ENCODE results near the gene HSF4. TPM values are rescaled to one million over a fixed set of nuclear protein-coding genes. Genes with fewer than 3 reads are reported as not detected.

The HSF4 gene
- total RNA-seq, 1 experiment from 2014 or later: 2.2 TPM

DNA sequence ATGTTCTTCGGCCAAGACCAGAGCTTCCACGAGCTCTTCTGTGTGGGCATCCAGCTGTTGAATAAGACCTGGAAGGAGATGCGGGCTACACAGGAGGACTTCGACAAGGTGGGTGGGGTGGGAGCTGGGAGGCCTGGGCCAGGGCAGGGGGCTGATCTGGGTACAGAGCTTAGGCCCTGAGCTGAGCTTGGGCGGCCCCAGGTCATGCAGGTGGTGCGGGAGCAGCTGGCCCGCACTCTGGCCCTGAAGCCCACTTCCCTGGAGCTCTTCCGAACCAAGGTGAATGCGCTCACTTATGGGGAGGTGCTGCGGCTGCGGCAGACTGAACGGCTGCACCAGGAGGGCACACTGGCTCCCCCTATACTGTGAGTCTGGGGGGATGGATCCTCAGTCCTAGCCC, 37.9 kb downstream of the HSF4 start (continued):
- TF ChIP-seq ZNF263 (CRISPR knock-in tag; IDR thresholded peaks at IDR 0.05; ENCODE audit: low read depth): no peak
- TF ChIP-seq, protein P1, sequence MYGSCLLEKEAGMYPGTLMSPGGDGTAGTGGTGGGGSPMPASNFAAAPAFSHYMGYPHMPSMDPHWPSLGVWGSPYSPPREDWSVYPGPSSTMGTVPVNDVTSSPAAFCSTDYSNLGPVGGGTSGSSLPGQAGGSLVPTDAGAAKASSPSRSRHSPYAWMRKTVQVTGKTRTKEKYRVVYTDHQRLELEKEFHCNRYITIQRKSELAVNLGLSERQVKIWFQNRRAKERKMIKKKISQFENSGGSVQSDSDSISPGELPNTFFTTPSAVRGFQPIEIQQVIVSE (CRISPR knock-in tag; IDR thresholded peaks at IDR 0.05; ENCODE audit: borderline replicate concordance): no peak
- TF ChIP-seq, protein P2, sequence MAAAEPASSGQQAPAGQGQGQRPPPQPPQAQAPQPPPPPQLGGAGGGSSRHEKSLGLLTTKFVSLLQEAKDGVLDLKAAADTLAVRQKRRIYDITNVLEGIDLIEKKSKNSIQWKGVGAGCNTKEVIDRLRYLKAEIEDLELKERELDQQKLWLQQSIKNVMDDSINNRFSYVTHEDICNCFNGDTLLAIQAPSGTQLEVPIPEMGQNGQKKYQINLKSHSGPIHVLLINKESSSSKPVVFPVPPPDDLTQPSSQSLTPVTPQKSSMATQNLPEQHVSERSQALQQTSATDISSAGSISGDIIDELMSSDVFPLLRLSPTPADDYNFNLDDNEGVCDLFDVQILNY (CRISPR knock-in tag; IDR thresholded peaks at IDR 0.05): no peak
- TF ChIP-seq, protein P3, sequence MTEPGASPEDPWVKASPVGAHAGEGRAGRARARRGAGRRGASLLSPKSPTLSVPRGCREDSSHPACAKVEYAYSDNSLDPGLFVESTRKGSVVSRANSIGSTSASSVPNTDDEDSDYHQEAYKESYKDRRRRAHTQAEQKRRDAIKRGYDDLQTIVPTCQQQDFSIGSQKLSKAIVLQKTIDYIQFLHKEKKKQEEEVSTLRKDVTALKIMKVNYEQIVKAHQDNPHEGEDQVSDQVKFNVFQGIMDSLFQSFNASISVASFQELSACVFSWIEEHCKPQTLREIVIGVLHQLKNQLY (CRISPR knock-in tag; IDR thresholded peaks at IDR 0.05): no peak
- TF ChIP-seq, protein P4, sequence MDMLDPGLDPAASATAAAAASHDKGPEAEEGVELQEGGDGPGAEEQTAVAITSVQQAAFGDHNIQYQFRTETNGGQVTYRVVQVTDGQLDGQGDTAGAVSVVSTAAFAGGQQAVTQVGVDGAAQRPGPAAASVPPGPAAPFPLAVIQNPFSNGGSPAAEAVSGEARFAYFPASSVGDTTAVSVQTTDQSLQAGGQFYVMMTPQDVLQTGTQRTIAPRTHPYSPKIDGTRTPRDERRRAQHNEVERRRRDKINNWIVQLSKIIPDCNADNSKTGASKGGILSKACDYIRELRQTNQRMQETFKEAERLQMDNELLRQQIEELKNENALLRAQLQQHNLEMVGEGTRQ (CRISPR knock-in tag; IDR thresholded peaks at IDR 0.05): no peak
- no peak for TF ChIP-seq ELF4 (CRISPR knock-in tag; IDR thresholded peaks at IDR 0.05; ENCODE audit: low read depth)
- no peak for TF ChIP-seq IRF2 (CRISPR knock-in tag; IDR thresholded peaks at IDR 0.05; ENCODE audit: borderline replicate concordance, low read depth)
- TF ChIP-seq GTF2I (CRISPR knock-in tag; conservative IDR thresholded peaks at IDR 0.05): no peak
- TF ChIP-seq, protein P5, sequence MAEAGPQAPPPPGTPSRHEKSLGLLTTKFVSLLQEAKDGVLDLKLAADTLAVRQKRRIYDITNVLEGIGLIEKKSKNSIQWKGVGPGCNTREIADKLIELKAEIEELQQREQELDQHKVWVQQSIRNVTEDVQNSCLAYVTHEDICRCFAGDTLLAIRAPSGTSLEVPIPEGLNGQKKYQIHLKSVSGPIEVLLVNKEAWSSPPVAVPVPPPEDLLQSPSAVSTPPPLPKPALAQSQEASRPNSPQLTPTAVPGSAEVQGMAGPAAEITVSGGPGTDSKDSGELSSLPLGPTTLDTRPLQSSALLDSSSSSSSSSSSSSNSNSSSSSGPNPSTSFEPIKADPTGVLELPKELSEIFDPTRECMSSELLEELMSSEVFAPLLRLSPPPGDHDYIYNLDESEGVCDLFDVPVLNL (CRISPR knock-in tag; IDR thresholded peaks at IDR 0.05; ENCODE audit: borderline replicate concordance, low read depth): no peak
- TF ChIP-seq, protein P6, sequence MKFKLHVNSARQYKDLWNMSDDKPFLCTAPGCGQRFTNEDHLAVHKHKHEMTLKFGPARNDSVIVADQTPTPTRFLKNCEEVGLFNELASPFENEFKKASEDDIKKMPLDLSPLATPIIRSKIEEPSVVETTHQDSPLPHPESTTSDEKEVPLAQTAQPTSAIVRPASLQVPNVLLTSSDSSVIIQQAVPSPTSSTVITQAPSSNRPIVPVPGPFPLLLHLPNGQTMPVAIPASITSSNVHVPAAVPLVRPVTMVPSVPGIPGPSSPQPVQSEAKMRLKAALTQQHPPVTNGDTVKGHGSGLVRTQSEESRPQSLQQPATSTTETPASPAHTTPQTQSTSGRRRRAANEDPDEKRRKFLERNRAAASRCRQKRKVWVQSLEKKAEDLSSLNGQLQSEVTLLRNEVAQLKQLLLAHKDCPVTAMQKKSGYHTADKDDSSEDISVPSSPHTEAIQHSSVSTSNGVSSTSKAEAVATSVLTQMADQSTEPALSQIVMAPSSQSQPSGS (CRISPR knock-in tag; IDR thresholded peaks at IDR 0.05; ENCODE audit: borderline replicate concordance, low read depth): no peak

DNA sequence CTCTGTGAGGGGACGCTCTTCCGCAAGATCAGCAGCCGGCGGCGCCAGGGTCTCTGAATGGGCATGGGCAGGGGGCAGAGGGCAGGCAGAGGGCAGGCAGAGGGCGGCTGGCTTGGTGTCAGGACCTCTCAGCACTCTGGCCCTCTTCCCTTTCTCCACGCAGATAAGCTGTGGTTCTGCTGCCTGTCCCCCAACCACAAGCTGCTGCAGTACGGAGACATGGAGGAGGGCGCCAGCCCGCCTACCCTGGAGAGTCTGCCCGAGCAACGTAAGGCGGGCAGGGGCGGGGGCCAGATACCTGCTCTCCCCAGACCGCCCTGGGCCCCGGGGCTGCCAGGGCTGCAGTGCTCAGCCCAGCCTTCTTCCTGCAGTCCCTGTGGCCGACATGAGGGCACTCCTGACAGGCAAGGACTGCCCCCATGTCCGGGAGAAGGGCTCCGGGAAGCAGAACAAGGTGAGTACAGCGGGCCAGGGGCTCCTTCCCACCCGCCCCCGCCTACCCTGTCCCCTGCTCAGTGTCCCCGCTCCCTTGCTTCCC, 38.5 kb downstream of the HSF4 start:
- CTCF ChIA-PET: interaction anchor here (0.8 to 1.8 kb wide), 5 partner anchors 18 to 185 kb away, joined by 3 to 7 read pairs (median 4); no protein-coding TSS in a partner anchor
- no peak for DNase-seq (ENCODE audit: low spot score)
- POLR2A ChIA-PET: no interaction called here
- peaks cover 9% of the 10 kb centered on the region for H3K4me1 Mint-ChIP-seq
- peaks cover 2% of the 10 kb centered on the region; the same call in 1 of the 2 replicates for H3K36me3 Mint-ChIP-seq
- H3K27me3 Mint-ChIP-seq (ENCODE audit: low read depth): no peaks in the 10 kb centered on the region
- no peak overlapping the region for H3K27ac Mint-ChIP-seq
- H3K4me3 Mint-ChIP-seq: no peak overlapping the region
- H3K9me3 Mint-ChIP-seq: no peaks in the 10 kb centered on the region
- ATAC-seq: no peak
- TF ChIP-seq, protein P7, sequence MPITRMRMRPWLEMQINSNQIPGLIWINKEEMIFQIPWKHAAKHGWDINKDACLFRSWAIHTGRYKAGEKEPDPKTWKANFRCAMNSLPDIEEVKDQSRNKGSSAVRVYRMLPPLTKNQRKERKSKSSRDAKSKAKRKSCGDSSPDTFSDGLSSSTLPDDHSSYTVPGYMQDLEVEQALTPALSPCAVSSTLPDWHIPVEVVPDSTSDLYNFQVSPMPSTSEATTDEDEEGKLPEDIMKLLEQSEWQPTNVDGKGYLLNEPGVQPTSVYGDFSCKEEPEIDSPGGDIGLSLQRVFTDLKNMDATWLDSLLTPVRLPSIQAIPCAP (CRISPR knock-in tag; IDR thresholded peaks at IDR 0.05): no peak
- TF ChIP-seq FOXJ3 (CRISPR knock-in tag; IDR thresholded peaks at IDR 0.05; ENCODE audit: borderline replicate concordance): no peak
- TF ChIP-seq, protein P8, sequence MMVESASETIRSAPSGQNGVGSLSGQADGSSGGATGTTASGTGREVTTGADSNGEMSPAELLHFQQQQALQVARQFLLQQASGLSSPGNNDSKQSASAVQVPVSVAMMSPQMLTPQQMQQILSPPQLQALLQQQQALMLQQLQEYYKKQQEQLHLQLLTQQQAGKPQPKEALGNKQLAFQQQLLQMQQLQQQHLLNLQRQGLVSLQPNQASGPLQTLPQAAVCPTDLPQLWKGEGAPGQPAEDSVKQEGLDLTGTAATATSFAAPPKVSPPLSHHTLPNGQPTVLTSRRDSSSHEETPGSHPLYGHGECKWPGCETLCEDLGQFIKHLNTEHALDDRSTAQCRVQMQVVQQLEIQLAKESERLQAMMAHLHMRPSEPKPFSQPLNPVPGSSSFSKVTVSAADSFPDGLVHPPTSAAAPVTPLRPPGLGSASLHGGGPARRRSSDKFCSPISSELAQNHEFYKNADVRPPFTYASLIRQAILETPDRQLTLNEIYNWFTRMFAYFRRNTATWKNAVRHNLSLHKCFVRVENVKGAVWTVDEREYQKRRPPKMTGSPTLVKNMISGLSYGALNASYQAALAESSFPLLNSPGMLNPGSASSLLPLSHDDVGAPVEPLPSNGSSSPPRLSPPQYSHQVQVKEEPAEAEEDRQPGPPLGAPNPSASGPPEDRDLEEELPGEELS (CRISPR knock-in tag; IDR thresholded peaks at IDR 0.05): no peak
- TF ChIP-seq, protein P9, sequence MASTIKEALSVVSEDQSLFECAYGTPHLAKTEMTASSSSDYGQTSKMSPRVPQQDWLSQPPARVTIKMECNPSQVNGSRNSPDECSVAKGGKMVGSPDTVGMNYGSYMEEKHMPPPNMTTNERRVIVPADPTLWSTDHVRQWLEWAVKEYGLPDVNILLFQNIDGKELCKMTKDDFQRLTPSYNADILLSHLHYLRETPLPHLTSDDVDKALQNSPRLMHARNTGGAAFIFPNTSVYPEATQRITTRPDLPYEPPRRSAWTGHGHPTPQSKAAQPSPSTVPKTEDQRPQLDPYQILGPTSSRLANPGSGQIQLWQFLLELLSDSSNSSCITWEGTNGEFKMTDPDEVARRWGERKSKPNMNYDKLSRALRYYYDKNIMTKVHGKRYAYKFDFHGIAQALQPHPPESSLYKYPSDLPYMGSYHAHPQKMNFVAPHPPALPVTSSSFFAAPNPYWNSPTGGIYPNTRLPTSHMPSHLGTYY (CRISPR knock-in tag; IDR thresholded peaks at IDR 0.05): no peak
- TF ChIP-seq, protein P10, sequence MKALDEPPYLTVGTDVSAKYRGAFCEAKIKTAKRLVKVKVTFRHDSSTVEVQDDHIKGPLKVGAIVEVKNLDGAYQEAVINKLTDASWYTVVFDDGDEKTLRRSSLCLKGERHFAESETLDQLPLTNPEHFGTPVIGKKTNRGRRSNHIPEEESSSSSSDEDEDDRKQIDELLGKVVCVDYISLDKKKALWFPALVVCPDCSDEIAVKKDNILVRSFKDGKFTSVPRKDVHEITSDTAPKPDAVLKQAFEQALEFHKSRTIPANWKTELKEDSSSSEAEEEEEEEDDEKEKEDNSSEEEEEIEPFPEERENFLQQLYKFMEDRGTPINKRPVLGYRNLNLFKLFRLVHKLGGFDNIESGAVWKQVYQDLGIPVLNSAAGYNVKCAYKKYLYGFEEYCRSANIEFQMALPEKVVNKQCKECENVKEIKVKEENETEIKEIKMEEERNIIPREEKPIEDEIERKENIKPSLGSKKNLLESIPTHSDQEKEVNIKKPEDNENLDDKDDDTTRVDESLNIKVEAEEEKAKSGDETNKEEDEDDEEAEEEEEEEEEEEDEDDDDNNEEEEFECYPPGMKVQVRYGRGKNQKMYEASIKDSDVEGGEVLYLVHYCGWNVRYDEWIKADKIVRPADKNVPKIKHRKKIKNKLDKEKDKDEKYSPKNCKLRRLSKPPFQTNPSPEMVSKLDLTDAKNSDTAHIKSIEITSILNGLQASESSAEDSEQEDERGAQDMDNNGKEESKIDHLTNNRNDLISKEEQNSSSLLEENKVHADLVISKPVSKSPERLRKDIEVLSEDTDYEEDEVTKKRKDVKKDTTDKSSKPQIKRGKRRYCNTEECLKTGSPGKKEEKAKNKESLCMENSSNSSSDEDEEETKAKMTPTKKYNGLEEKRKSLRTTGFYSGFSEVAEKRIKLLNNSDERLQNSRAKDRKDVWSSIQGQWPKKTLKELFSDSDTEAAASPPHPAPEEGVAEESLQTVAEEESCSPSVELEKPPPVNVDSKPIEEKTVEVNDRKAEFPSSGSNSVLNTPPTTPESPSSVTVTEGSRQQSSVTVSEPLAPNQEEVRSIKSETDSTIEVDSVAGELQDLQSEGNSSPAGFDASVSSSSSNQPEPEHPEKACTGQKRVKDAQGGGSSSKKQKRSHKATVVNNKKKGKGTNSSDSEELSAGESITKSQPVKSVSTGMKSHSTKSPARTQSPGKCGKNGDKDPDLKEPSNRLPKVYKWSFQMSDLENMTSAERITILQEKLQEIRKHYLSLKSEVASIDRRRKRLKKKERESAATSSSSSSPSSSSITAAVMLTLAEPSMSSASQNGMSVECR (CRISPR knock-in tag; IDR thresholded peaks at IDR 0.05; ENCODE audit: borderline replicate concordance): no peak
- TF ChIP-seq, protein P11, sequence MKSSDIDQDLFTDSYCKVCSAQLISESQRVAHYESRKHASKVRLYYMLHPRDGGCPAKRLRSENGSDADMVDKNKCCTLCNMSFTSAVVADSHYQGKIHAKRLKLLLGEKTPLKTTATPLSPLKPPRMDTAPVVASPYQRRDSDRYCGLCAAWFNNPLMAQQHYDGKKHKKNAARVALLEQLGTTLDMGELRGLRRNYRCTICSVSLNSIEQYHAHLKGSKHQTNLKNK (CRISPR knock-in tag; IDR thresholded peaks at IDR 0.05): no peak
- TF ChIP-seq, protein P12, sequence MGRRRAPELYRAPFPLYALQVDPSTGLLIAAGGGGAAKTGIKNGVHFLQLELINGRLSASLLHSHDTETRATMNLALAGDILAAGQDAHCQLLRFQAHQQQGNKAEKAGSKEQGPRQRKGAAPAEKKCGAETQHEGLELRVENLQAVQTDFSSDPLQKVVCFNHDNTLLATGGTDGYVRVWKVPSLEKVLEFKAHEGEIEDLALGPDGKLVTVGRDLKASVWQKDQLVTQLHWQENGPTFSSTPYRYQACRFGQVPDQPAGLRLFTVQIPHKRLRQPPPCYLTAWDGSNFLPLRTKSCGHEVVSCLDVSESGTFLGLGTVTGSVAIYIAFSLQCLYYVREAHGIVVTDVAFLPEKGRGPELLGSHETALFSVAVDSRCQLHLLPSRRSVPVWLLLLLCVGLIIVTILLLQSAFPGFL (CRISPR knock-in tag; IDR thresholded peaks at IDR 0.05; ENCODE audit: borderline replicate concordance): no peak
